ENCODE results near the gene PRR13. TPM values are rescaled to one million over a fixed set of nuclear protein-coding genes. Genes with fewer than 3 reads are reported as not detected.

PRR13 gene
- total RNA-seq, 1 experiment from 2014 or later = 60.4 TPM

Other genes starting within 250 kb of the PRR13 start
- 1.6 TPM in 1 of 2 replicates, not detected in the other for gene ITGB7, start 234.5 kb upstream of the PRR13 start, total RNA-seq (2014; rRNA removed; shearing (Covaris generic); ENCODE audit: low replicate concordance)
- gene RARG, start 209.5 kb upstream of the PRR13 start, total RNA-seq (2014; rRNA removed; shearing (Covaris generic); ENCODE audit: low replicate concordance) = 30.8 and 40.7 TPM in 2 replicates
- gene ESPL1, start 173.4 kb upstream of the PRR13 start, total RNA-seq (2014; rRNA removed; shearing (Covaris generic); ENCODE audit: low replicate concordance) = 22.1 and 23.9 TPM in 2 replicates
- gene PFDN5, start 146.2 kb upstream of the PRR13 start, total RNA-seq (2014; rRNA removed; shearing (Covaris generic); ENCODE audit: low replicate concordance) = 412 and 629 TPM in 2 replicates
- 30.8 and 42.8 TPM in 2 replicates for gene MYG1, start 142.0 kb upstream of the PRR13 start, total RNA-seq (2014; rRNA removed; shearing (Covaris generic); ENCODE audit: low replicate concordance)
- 75.6 and 114 TPM in 2 replicates for gene AAAS, start 120.1 kb upstream of the PRR13 start, total RNA-seq (2014; rRNA removed; shearing (Covaris generic); ENCODE audit: low replicate concordance)
- gene SP7, start 105.4 kb upstream of the PRR13 start, total RNA-seq (2014; rRNA removed; shearing (Covaris generic); ENCODE audit: low replicate concordance) = not detected in 2 replicates
- gene SP1, start 61.6 kb upstream of the PRR13 start, total RNA-seq (2014; rRNA removed; shearing (Covaris generic); ENCODE audit: low replicate concordance) = 22.3 and 26.3 TPM in 2 replicates
- not detected in 2 replicates for gene AMHR2, start 17.9 kb upstream of the PRR13 start, total RNA-seq (2014; rRNA removed; shearing (Covaris generic); ENCODE audit: low replicate concordance)
- 217 and 279 TPM in 2 replicates for gene PCBP2, start 10.4 kb downstream of the PRR13 start, total RNA-seq (2014; rRNA removed; shearing (Covaris generic); ENCODE audit: low replicate concordance)
- 5.7 and 15.0 TPM in 2 replicates for gene MAP3K12, start 57.7 kb downstream of the PRR13 start, total RNA-seq (2014; rRNA removed; shearing (Covaris generic); ENCODE audit: low replicate concordance)
- 51.7 and 66.1 TPM in 2 replicates for gene TARBP2, start 59.5 kb downstream of the PRR13 start, total RNA-seq (2014; rRNA removed; shearing (Covaris generic); ENCODE audit: low replicate concordance)
- not detected in 2 replicates for gene NPFF, start 65.8 kb downstream of the PRR13 start, total RNA-seq (2014; rRNA removed; shearing (Covaris generic); ENCODE audit: low replicate concordance)
- 5.7 and 12.4 TPM in 2 replicates for gene ATF7, start 184.6 kb downstream of the PRR13 start, total RNA-seq (2014; rRNA removed; shearing (Covaris generic); ENCODE audit: low replicate concordance)
- 213 and 230 TPM in 2 replicates for gene ATP5MC2, start 234.3 kb downstream of the PRR13 start, total RNA-seq (2014; rRNA removed; shearing (Covaris generic); ENCODE audit: low replicate concordance)